DOHH2 (cell line): ENCODE measurements around the gene TRIM63.

Experiments used
- H3F3A ChIP-seq: fragments of 200-600 bp; sonication (generic), shearing (Covaris generic); 2 replicates; pipeline ENCODE4 v1.6.0; 2016; ENCODE audit warnings: antibody characterized with exemption, mild to moderate bottlenecking; ENCODE audit not compliant: control insufficient read depth, insufficient read depth
- H3K27ac ChIP-seq: fragments of 200-600 bp; sonication (generic); 2 replicates; pipeline ENCODE4 v1.5.1; 2014; ENCODE audit warnings: low read depth, mild to moderate bottlenecking, low read length, moderate library complexity
- H3K27me3 ChIP-seq: fragments of 200-600 bp; sonication (generic); 2 replicates; pipeline ENCODE4 v1.6.1; 2014; ENCODE audit warnings: mild to moderate bottlenecking, low read length, mixed read lengths; ENCODE audit not compliant: control insufficient read depth
- H3K36me3 ChIP-seq: fragments of 200-600 bp; sonication (generic); 2 replicates; pipeline ENCODE4 v1.6.1; 2014; ENCODE audit warnings: mild to moderate bottlenecking, low read length, moderate library complexity, mixed read lengths; ENCODE audit not compliant: control insufficient read depth
- H3K4me1 ChIP-seq: fragments of 200-600 bp; sonication (generic); 2 replicates; pipeline ENCODE4 v1.6.1; 2014; ENCODE audit warnings: mild to moderate bottlenecking, low read length, mixed read lengths; ENCODE audit not compliant: control insufficient read depth
- H3K4me2 ChIP-seq: fragments of 200-600 bp; sonication (generic); 2 replicates; pipeline ENCODE4 v1.6.0; 2014; ENCODE audit warnings: mild to moderate bottlenecking, low read length, moderate library complexity
- H3K4me3 ChIP-seq: fragments of 200-600 bp; sonication (generic); 2 replicates; pipeline ENCODE4 v1.5.1; 2014; ENCODE audit warnings: mild to moderate bottlenecking, low read length, mixed read lengths
- H3K79me2 ChIP-seq: fragments of 200-600 bp; sonication (generic); 2 replicates; pipeline ENCODE4 v1.6.1; 2014; ENCODE audit warnings: mild to moderate bottlenecking, low read length, mixed read lengths; ENCODE audit not compliant: control insufficient read depth
- H3K9me2 ChIP-seq: fragments of 200-600 bp; sonication (generic); replicated peaks from 2 replicates; pipeline ENCODE4 v1.6.1; 2014; ENCODE audit warnings: mild to moderate bottlenecking, low read length, mixed read lengths; ENCODE audit not compliant: control insufficient read depth
- H3K9me3 ChIP-seq: fragments of 200-600 bp; sonication (generic); 2 replicates; pipeline ENCODE4 v1.6.1; 2014; ENCODE audit warnings: antibody characterized with exemption, low read length, mixed read lengths; ENCODE audit not compliant: control insufficient read depth, insufficient read depth
- H4K20me1 ChIP-seq: fragments of 200-600 bp; sonication (generic); 2 replicates; pipeline ENCODE4 v1.6.0; 2014; ENCODE audit warnings: low read depth, mild to moderate bottlenecking, antibody characterized with exemption, low read length, moderate library complexity; ENCODE audit not compliant: control insufficient read depth, insufficient read depth
- EZH2phosphoT487 ChIP-seq: fragments of 200-600 bp; sonication (generic); IDR thresholded peaks from 2 replicates; pipeline ENCODE4 v1.6.1; 2017; ENCODE audit warnings: borderline replicate concordance, mild to moderate bottlenecking, antibody characterized with exemption, low read length, moderate library complexity, mixed read lengths
- TF ChIP-seq, protein P1 (sequence below): fragments of 200-600 bp; sonication (generic); IDR thresholded peaks from one replicate; pipeline ENCODE4 v1.5.1; 2014; ENCODE audit warnings: antibody characterized with exemption, mild to moderate bottlenecking, low read depth, low read length; ENCODE audit not compliant: poor library complexity, severe bottlenecking

Gene TRIM63

DNA sequence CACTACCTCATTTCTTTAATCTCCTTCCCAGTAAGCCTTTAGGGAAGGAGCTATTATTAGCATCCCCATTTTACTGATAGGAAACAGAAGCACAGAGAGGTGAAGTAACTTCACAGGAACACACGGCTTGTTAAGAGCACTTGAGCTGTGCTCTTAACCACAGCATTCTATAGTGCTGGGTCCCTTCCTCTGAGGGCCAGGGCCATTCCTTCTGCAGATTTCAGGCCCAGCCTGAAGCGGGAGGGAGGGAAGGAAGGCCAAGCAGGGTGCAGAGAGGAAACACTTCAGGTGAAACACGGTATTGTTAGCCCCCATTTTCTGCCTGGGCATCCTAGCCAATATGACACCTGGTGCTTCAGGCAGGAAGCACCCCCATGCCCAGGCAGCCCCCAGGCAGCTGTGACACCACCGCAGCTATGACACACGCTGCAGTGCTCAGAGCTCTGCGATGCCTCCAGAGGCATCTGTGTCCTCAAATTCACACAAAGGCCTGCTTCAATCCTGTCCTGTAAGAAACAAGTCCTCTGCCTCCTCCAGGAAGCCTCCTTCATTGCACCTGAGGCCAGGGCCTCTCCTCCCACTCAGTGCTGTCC lies 50.4 kb downstream of the TRIM63 start:
- H3K9me2 ChIP-seq, result no peaks in the 10 kb centered on the region
- no peak overlapping the region for H3K4me2 ChIP-seq
- TF ChIP-seq EZH2phosphoT487, result no peak
- TF ChIP-seq, protein P1, sequence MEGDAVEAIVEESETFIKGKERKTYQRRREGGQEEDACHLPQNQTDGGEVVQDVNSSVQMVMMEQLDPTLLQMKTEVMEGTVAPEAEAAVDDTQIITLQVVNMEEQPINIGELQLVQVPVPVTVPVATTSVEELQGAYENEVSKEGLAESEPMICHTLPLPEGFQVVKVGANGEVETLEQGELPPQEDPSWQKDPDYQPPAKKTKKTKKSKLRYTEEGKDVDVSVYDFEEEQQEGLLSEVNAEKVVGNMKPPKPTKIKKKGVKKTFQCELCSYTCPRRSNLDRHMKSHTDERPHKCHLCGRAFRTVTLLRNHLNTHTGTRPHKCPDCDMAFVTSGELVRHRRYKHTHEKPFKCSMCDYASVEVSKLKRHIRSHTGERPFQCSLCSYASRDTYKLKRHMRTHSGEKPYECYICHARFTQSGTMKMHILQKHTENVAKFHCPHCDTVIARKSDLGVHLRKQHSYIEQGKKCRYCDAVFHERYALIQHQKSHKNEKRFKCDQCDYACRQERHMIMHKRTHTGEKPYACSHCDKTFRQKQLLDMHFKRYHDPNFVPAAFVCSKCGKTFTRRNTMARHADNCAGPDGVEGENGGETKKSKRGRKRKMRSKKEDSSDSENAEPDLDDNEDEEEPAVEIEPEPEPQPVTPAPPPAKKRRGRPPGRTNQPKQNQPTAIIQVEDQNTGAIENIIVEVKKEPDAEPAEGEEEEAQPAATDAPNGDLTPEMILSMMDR, result no peak
- H3K36me3 ChIP-seq, result no peaks in the 10 kb centered on the region
- peaks cover 3% of the 10 kb centered on the region; the same call in 1 of the 2 replicates for H3K27me3 ChIP-seq
- no peaks in the 10 kb centered on the region for H3K79me2 ChIP-seq
- no peak overlapping the region for H3K4me3 ChIP-seq
- H3K4me1 ChIP-seq, result no peaks in the 10 kb centered on the region
- H3K27ac ChIP-seq, result no peak overlapping the region
- H3F3A ChIP-seq, result no peaks in the 10 kb centered on the region
- no peaks in the 10 kb centered on the region for H4K20me1 ChIP-seq
- no peaks in the 10 kb centered on the region for H3K9me3 ChIP-seq

DNA sequence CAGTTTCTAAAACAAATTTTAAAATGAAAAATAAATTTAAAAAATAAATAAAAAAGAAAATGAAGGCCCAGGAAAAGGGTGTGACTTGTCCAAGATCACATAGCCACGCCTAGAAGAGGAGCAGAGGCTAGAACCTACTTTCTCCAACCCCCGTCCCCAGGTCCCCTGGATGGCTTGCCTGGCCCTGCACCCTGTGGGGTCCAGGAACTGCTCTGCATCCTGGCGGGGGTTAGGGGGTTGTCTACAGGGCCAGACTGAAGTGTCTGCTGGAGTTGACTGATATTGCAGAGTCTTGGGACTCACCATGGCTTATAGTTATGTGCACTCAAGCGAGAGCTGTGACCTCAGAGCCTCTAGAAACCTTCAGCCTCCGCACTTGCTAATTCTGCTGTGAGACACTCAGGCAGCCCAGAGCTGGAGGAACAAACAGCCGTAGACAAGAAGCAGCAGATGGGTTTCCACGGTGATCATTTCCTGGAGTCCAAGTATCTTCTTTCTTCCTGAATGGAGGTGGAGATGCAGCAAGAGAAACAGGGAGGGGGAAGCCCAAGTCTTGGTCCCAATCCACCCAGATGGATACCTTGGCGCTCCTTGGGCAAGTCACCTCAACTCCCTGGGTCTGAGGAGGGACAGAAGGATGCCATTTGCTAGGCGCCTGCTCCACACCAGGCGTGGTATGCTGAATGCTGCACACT lies 51.0 kb downstream of the TRIM63 start:
- Histone ChIP-seq H3K4me2 (no peak overlapping the region), H3K27me3 (peaks cover 3% of the 10 kb centered on the region; the same call in 1 of the 2 replicates), H4K20me1 (no peaks in the 10 kb centered on the region), H3K27ac (no peak overlapping the region), H3F3A (no peaks in the 10 kb centered on the region), H3K9me2 (no peaks in the 10 kb centered on the region), H3K9me3 (no peaks in the 10 kb centered on the region), H3K79me2 (no peaks in the 10 kb centered on the region), H3K36me3 (no peaks in the 10 kb centered on the region), H3K4me1 (no peaks in the 10 kb centered on the region), H3K4me3 (no peak overlapping the region)
- TF ChIP-seq EZH2phosphoT487, result no peak
- TF ChIP-seq, protein P1, result no peak

DNA sequence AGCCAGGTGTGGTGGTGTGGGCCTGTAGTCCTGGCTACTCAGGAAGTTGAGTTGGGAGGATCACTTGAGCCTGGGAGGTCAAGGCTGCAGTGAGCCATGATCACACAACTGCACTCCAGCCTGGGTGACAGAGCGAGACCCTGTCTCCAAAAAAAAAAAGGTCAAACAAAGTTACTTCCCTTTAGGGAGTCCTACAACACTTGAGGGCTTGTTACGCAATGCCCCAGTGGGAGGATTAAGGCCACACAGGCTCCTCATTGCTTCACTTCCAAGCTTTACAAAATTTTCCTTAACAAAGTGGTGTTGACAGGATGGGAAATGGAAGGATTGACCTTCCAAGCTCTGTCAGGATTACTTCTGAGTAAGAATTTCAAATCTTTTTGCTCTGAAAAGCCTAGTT lies 52.1 kb downstream of the TRIM63 start:
- TF ChIP-seq, protein P1, result no peak
- TF ChIP-seq EZH2phosphoT487, result no peak
- H3K9me2 ChIP-seq, result no peaks in the 10 kb centered on the region
- H4K20me1 ChIP-seq, result no peaks in the 10 kb centered on the region
- no peak overlapping the region for H3K27ac ChIP-seq
- H3K4me1 ChIP-seq, result no peaks in the 10 kb centered on the region
- H3F3A ChIP-seq, result no peaks in the 10 kb centered on the region
- H3K9me3 ChIP-seq, result no peaks in the 10 kb centered on the region
- no peak overlapping the region for H3K4me3 ChIP-seq
- H3K36me3 ChIP-seq, result no peaks in the 10 kb centered on the region
- peaks cover 3% of the 10 kb centered on the region; the same call in 1 of the 2 replicates for H3K27me3 ChIP-seq
- H3K79me2 ChIP-seq, result no peaks in the 10 kb centered on the region
- no peak overlapping the region for H3K4me2 ChIP-seq
